Measurements from ENCODE around the gene EMILIN1. TPM values are rescaled to one million over a fixed set of nuclear protein-coding genes. Genes with fewer than 3 reads are reported as not detected.

The EMILIN1 gene
- total and polyA plus RNA-seq, 2 of the 4 experiments (the other 2 are of a cell fraction) = 26.5 to 95.6 TPM

DNA sequence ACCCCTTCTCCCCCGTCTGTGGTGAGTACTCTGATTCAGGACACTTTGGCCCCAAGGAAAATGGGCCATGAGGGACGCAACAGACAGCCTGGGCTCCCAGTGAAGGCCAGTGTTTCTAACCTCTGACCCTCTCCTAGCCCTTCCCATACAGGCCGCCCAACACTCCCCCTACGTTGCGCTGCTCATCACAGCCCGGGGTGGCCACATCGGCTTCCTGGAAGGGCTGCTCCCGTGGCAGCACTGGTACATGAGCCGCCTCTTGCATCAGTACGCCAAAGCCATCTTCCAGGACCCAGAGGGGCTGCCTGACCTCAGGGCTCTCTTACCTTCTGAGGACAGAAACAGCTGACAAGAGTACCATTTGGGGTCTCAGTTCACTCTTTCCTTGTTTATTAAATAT, 52.0 kb downstream of the EMILIN1 start:
- Histone ChIP-seq H3K23ac (ENCODE audit: low read depth, low read length) (no peak overlapping the region), H4K8ac (ENCODE audit: low read depth in 2 of 2, low read length in 2 of 2) (no peak overlapping the region), H3K4me3 (ENCODE audit: insufficient read depth, low read depth, low read length) (no peak overlapping the region), H2BK20ac (ENCODE audit: low read depth, low read length) (no peak overlapping the region), H3K18ac (ENCODE audit: low read depth, low read length) (no peak overlapping the region), H4K91ac (ENCODE audit: insufficient read depth, low read depth, low read length) (no peak overlapping the region), H3K4me2 (ENCODE audit: low read depth, low read length) (no peak overlapping the region), H2AK9ac (replicated peaks; ENCODE audit: low read depth, low read length, poor library complexity) (no peak overlapping the region), H2AK5ac (ENCODE audit: low read depth, low read length) (no peak overlapping the region), H3K9me3 (ENCODE audit: control insufficient read depth, insufficient read depth, low read length) (no peaks in the 10 kb centered on the region), H3K27me3 (ENCODE audit: control insufficient read depth, insufficient read depth, low read length) (no peaks in the 10 kb centered on the region), H2BK15ac (ENCODE audit: low read depth, low read length) (no peak overlapping the region), H4K5ac (ENCODE audit: low read depth, low read length) (no peak overlapping the region), H3K9ac (ENCODE audit: low read depth, low read length) (no peak overlapping the region), H3K4ac (ENCODE audit: low read depth, low read length) (no peak overlapping the region), H2AFZ (replicated peaks; ENCODE audit: low read length, poor library complexity) (no peak overlapping the region), H4K20me1 (ENCODE audit: insufficient read depth, low read length) (peaks cover 15% of the 10 kb centered on the region), H2BK120ac (ENCODE audit: low read depth, low read length) (no peak overlapping the region), H3K79me1 (ENCODE audit: low read depth in 1 of 2, low read length in 2 of 2) (peaks cover 14 to 27% of the 10 kb centered on the region in 2 experiments), H3K4me1 (ENCODE audit: control insufficient read depth, insufficient read depth, low read length) (peaks cover 9% of the 10 kb centered on the region), H2BK5ac (ENCODE audit: low read depth, low read length, poor library complexity, severe bottlenecking) (no peak overlapping the region), H3K27ac (ENCODE audit: insufficient read depth, low read length) (no peak overlapping the region), H3K56ac (ENCODE audit: extremely low read depth, insufficient read depth, low read length) (no peak overlapping the region), H3K14ac (replicated peaks; ENCODE audit: low read depth, low read length) (no peak overlapping the region), H3K9me1 (ENCODE audit: insufficient read depth, low read length) (peaks cover 13% of the 10 kb centered on the region), H3K36me3 (ENCODE audit: control insufficient read depth, insufficient read depth, low read length) (peaks cover 34% of the 10 kb centered on the region)
- dilution Hi-C loops (cut with HindIII; ENCODE audit: low sequenced_read_pairs, unreplicated experiment) = no loop called here
- ChIA-PET POLR2A (ENCODE audit: unreplicated experiment) (no interaction called here), CTCF (no interaction called here)
- BruUV-seq (replicated peaks) = no TSS peak
- ATAC-seq (ENCODE audit: low read depth) = no peak
- no peak for DNase-seq
- no peak for TF ChIP-seq MAFK (IDR thresholded peaks at IDR 0.05; ENCODE audit: low read depth, low read length)
- no peak for TF ChIP-seq FOS (IDR thresholded peaks at IDR 0.05; ENCODE audit: low read depth, low read length)
- TF ChIP-seq MAZ (IDR thresholded peaks at IDR 0.05; ENCODE audit: borderline replicate concordance, low read depth, low read length) = no peak
- TF ChIP-seq, protein P1, sequence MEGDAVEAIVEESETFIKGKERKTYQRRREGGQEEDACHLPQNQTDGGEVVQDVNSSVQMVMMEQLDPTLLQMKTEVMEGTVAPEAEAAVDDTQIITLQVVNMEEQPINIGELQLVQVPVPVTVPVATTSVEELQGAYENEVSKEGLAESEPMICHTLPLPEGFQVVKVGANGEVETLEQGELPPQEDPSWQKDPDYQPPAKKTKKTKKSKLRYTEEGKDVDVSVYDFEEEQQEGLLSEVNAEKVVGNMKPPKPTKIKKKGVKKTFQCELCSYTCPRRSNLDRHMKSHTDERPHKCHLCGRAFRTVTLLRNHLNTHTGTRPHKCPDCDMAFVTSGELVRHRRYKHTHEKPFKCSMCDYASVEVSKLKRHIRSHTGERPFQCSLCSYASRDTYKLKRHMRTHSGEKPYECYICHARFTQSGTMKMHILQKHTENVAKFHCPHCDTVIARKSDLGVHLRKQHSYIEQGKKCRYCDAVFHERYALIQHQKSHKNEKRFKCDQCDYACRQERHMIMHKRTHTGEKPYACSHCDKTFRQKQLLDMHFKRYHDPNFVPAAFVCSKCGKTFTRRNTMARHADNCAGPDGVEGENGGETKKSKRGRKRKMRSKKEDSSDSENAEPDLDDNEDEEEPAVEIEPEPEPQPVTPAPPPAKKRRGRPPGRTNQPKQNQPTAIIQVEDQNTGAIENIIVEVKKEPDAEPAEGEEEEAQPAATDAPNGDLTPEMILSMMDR (conservative IDR thresholded peaks at IDR 0.05; ENCODE audit: low read depth, low read length) = no peak
- in situ Hi-C loops (cut with MboI; ENCODE audit: low sequenced_read_pairs) = no loop called here
- intact Hi-C loops (cut with micrococcal nuclease) = no loop called here
- 97% methylated on average over 8 of the region's 10 CpGs; no CpG with 5 or more reads in 1 of the 2 experiments for WGBS, 2 experiments (ENCODE audit: extremely low coverage in 2 of 2, insufficient read length in 1 of 2)

All from IMR-90 (cell line).